ENCODE results near the gene GOLGA2. TPM values are rescaled to one million over a fixed set of nuclear protein-coding genes. Genes with fewer than 3 reads are reported as not detected.
"Not testable (repeated sequence)": the region's sequence is repeated elsewhere in the genome, so short reads cannot be mapped to it uniquely, and the experiment has no call there.

GOLGA2 gene
- total RNA-seq, 1 experiment from 2014 or later, result 37.4 TPM

GRCh38 chr9:128243215-128244018 is 32.4 kb downstream of the GOLGA2 start:
- DNase-seq (ENCODE audit: low read depth), result peak; percentile 42

- DNase-seq (ENCODE audit: low read depth), result peak; percentile 34
Observed at GRCh38 chr9:128242828-128243214, 33.0 kb downstream of the GOLGA2 start.

GRCh38 chr9:128242124-128242523 is 33.7 kb downstream of the GOLGA2 start:
- DNase-seq (ENCODE audit: low read depth), result no peak

- DNase-seq (ENCODE audit: low read depth), result no peak
Observed at GRCh38 chr9:128233817-128234406, 41.9 kb downstream of the GOLGA2 start.

GRCh38 chr9:128232528-128233428 is 43.0 kb downstream of the GOLGA2 start:
- no peak for DNase-seq (ENCODE audit: low read depth)

GRCh38 chr9:128231638-128232527 is 43.9 kb downstream of the GOLGA2 start:
- no peak for DNase-seq (ENCODE audit: low read depth)

- DNase-seq (ENCODE audit: low read depth), result not testable (repeated sequence)
Observed at GRCh38 chr9:128230897-128231296, 44.9 kb downstream of the GOLGA2 start.

GRCh38 chr9:128226412-128226801 is 49.4 kb downstream of the GOLGA2 start:
- DNase-seq (ENCODE audit: low read depth), result no peak

GRCh38 chr9:128225770-128226411 is 49.9 kb downstream of the GOLGA2 start:
- DNase-seq (ENCODE audit: low read depth), result no peak

- no peak for DNase-seq (ENCODE audit: low read depth)
Observed at GRCh38 chr9:128224877-128225276, 50.9 kb downstream of the GOLGA2 start.

GRCh38 chr9:128222880-128223670 is 52.7 kb downstream of the GOLGA2 start:
- no peak for DNase-seq (ENCODE audit: low read depth)

- DNase-seq (ENCODE audit: low read depth), result no peak
Observed at GRCh38 chr9:128222026-128222425, 53.8 kb downstream of the GOLGA2 start.

GRCh38 chr9:128219831-128220230 is 56.0 kb downstream of the GOLGA2 start:
- DNase-seq (ENCODE audit: low read depth), result no peak

- peak; percentile 61 for DNase-seq (ENCODE audit: low read depth)
Observed at GRCh38 chr9:128218518-128219389, 57.1 kb downstream of the GOLGA2 start.

GRCh38 chr9:128218172-128218517 is 57.7 kb downstream of the GOLGA2 start:
- DNase-seq (ENCODE audit: low read depth), result no peak

GRCh38 chr9:128216781-128217553 is 58.8 kb downstream of the GOLGA2 start:
- no peak for DNase-seq (ENCODE audit: low read depth)

- peak; percentile 62 for DNase-seq (ENCODE audit: low read depth)
Observed at GRCh38 chr9:128215491-128216409, 60.1 kb downstream of the GOLGA2 start.

All from RPMI7951 (cell line).